Right lobe of liver (tissue), 6 donors: ENCODE data around the gene RUNX2. TPM values are rescaled to one million over a fixed set of nuclear protein-coding genes. Genes with fewer than 3 reads are reported as not detected.

Source experiments
- ATAC-seq, 4 donors: fragments of 200-7000 bp; cut with Tn5 transposase; one replicate each; pipeline ENCODE4 v1.9.1; 2020; ENCODE audit warnings: mild to moderate bottlenecking in 4 of 4, moderate library complexity in 4 of 4
- DNase-seq, 3 donors: peaks; one replicate each; pipeline ENCODE4 v3.0.0-alpha.2; 2020
- H3K27ac ChIP-seq, 3 donors: fragments of 200-600 bp; one replicate each; pipeline ENCODE4 v1.8.0; 2022
- H3K27me3 ChIP-seq, 2 donors: fragments of 200-600 bp; one replicate each; pipeline ENCODE4 v1.8.0; 2022
- H3K36me3 ChIP-seq, 4 donors: fragments of 200-600 bp; sonication (generic) in 1 of 4; one replicate each; pipeline versions ENCODE4 v1.5.1 to v1.8.0; 2017 to 2022; ENCODE audit warnings: control low read depth in 1 of 4
- H3K4me1 ChIP-seq, 4 donors: fragments of 200-600 bp; sonication (generic) in 1 of 4; one replicate each; pipeline versions ENCODE4 v1.5.1 to v1.8.0; 2017 to 2022; ENCODE audit warnings: control low read depth in 1 of 4
- H3K4me3 ChIP-seq, 3 donors: fragments of 200-600 bp; one replicate each; pipeline ENCODE4 v1.8.0; 2022
- H3K9me3 ChIP-seq, 4 donors: fragments of 200-600 bp; sonication (generic) in 1 of 4; one replicate each; pipeline versions ENCODE4 v1.5.1 to v1.8.0; 2017 to 2022; ENCODE audit warnings: control low read depth in 1 of 4
- POLR2A ChIP-seq: fragments of 450-650 bp; IDR thresholded peaks from one replicate; pipeline ENCODE4 v1.6.1; 2017; ENCODE audit warnings: antibody characterized with exemption, mild to moderate bottlenecking
- WGBS: methylation state at CpG from one replicate; pipeline ENCODE4 v1.1.6; 2018; ENCODE audit warnings: low coverage, low lambda C conversion rate; ENCODE audit not compliant: insufficient coverage; ENCODE audit errors: missing lambda C conversion rate; 5-methylcytosine and 5-hydroxymethylcytosine counted together
- intact Hi-C, 2 donors: fragments of 100-400 bp; cut with DNase I; formaldehyde crosslinking; loops; one replicate each; pipeline versions ENCODE4 v1.11.2 to v1.14.1; 2022
- total RNA-seq, 6 experiments: library from RNA; depleted of rRNA in 2 of 6; stranded (reverse); fragments of >200 nt in 2 of 6; fragmentation: NEBNext Ultra II Directional in 3 of 6; extraction: Animal tissue kit (Norgen Biotek cat#: 25700) in 3 of 6; gene quantifications; one replicate each; pipeline versions ENCODE4 v1.1.0 to v1.2.4, GENCODE V29; 2016 to 2023
- TF ChIP-seq, protein P1 (sequence below), 4 donors: fragments of 200-600 bp in 3 of 4; fragments of 450-650 bp in 1 of 4; IDR thresholded peaks; one replicate each; pipeline versions ENCODE4 v1.5.1 to v1.8.0; 2016 to 2022; ENCODE audit warnings: antibody characterized with exemption in 4 of 4, mild to moderate bottlenecking in 2 of 4
- donor health status: DM: no; HTN: yes; CAD: no.
- donor health status: DM: no; HTN: no; CAD: no.
- donor health status: DM: no; HTN: no; CAD: no.
- donor health status: DM: no; HTN: yes; CAD: no.
- donor health status: DM: no; HTN: yes; CAD: no.

The RUNX2 gene
- total RNA-seq, 6 experiments from 2014 or later = 0.15 to 0.80 (median 0.43) TPM

DNA sequence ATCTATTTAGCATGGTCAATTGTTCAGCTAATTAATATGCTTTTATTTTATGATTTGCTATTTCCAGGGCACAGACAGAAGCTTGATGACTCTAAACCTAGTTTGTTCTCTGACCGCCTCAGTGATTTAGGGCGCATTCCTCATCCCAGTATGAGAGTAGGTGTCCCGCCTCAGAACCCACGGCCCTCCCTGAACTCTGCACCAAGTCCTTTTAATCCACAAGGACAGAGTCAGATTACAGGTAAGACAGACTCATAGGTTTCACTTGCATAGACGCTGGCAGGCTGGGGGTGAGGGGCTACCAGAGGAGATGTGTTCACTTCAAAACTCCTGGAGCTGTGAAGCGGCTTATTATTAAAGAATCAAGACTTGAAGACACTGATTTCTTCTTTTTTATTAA lies 163.7 kb downstream of the RUNX2 start:
- Histone ChIP-seq H3K27ac (no peak overlapping the region), H3K27me3 (no peaks in the 10 kb centered on the region), H3K4me3 (no peak overlapping the region), H3K4me1 (no peaks in the 10 kb centered on the region), H3K36me3 (no peaks in the 10 kb centered on the region), H3K9me3 (no peaks in the 10 kb centered on the region)
- ATAC-seq = no peak
- TF ChIP-seq, protein P1, sequence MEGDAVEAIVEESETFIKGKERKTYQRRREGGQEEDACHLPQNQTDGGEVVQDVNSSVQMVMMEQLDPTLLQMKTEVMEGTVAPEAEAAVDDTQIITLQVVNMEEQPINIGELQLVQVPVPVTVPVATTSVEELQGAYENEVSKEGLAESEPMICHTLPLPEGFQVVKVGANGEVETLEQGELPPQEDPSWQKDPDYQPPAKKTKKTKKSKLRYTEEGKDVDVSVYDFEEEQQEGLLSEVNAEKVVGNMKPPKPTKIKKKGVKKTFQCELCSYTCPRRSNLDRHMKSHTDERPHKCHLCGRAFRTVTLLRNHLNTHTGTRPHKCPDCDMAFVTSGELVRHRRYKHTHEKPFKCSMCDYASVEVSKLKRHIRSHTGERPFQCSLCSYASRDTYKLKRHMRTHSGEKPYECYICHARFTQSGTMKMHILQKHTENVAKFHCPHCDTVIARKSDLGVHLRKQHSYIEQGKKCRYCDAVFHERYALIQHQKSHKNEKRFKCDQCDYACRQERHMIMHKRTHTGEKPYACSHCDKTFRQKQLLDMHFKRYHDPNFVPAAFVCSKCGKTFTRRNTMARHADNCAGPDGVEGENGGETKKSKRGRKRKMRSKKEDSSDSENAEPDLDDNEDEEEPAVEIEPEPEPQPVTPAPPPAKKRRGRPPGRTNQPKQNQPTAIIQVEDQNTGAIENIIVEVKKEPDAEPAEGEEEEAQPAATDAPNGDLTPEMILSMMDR (IDR thresholded peaks at IDR 0.05) = no peak
- TF ChIP-seq POLR2A = no peak
- intact Hi-C loops = no loop called here
- no peak for DNase-seq
- WGBS = 86% methylated on average over 6 of the region's 6 CpGs

DNA sequence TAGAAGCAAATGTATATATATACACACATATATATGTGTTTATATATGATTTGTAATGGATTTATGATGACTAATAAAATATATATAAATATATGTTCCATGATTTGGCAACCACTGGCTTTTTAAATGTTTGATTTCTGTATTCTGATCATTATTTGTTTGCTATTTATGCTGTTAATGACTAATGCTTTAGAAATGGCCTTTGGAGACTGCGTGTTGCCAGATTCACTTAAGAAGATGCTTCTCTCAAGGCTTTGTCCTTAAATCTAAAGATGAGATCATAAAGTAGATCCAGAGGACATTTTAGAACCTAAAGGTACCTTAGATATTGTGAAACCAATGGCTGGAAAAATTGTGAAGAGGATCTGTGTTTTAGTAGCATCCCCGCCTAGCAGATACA lies 165.6 kb downstream of the RUNX2 start:
- H3K4me1 ChIP-seq = no peaks in the 10 kb centered on the region
- H3K4me3 ChIP-seq = no peak overlapping the region
- no peak overlapping the region for H3K27ac ChIP-seq
- WGBS = 90% methylated on average over 1 of the region's 2 CpGs
- H3K9me3 ChIP-seq = no peaks in the 10 kb centered on the region
- intact Hi-C loops = no loop called here
- no peaks in the 10 kb centered on the region for H3K27me3 ChIP-seq
- TF ChIP-seq, protein P1 (IDR thresholded peaks at IDR 0.05) = no peak
- TF ChIP-seq POLR2A = no peak
- no peaks in the 10 kb centered on the region for H3K36me3 ChIP-seq
- no peak for DNase-seq
- ATAC-seq = no peak

DNA sequence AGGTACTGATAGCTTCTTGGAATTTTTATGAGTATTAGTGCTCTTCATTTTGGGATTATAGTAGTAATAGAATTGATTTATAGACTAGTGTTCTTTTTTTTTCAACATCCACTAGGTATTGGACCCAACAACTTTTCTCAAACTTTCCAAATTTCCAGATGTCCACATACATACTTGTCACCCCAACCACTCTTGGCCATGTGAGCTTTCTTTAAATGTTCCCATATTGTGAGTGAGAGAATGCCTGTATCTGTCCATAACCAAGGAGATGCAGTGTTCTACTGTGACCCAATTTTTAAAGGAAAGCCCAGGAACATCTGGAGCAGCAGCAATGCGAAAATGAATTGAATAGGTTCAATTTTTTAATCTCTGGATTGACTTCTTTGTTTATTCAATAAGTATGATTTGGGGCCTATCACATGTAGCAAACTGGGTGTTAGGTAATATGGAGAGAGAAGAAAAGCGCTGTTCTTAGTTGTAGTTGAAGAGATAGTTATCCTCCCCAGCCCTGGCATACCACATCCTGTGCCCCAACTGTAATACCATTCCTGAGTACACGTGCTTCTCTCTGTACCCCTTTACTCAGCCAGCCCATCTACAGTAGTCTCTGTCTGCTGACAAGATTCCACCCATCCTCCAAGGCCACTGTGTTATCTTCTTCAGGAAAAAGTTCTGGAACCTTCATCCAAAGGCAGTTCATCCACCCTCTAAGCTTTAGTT lies 166.4 kb downstream of the RUNX2 start:
- Histone ChIP-seq H3K36me3 (no peaks in the 10 kb centered on the region), H3K27me3 (no peaks in the 10 kb centered on the region), H3K4me3 (no peak overlapping the region), H3K9me3 (no peaks in the 10 kb centered on the region), H3K27ac (no peak overlapping the region), H3K4me1 (no peaks in the 10 kb centered on the region)
- WGBS = 90% methylated on average over 2 of the region's 3 CpGs
- TF ChIP-seq, protein P1 (IDR thresholded peaks at IDR 0.05) = no peak
- no peak for TF ChIP-seq POLR2A
- DNase-seq (no peak), ATAC-seq (no peak)
- intact Hi-C loops = no loop called here

DNA sequence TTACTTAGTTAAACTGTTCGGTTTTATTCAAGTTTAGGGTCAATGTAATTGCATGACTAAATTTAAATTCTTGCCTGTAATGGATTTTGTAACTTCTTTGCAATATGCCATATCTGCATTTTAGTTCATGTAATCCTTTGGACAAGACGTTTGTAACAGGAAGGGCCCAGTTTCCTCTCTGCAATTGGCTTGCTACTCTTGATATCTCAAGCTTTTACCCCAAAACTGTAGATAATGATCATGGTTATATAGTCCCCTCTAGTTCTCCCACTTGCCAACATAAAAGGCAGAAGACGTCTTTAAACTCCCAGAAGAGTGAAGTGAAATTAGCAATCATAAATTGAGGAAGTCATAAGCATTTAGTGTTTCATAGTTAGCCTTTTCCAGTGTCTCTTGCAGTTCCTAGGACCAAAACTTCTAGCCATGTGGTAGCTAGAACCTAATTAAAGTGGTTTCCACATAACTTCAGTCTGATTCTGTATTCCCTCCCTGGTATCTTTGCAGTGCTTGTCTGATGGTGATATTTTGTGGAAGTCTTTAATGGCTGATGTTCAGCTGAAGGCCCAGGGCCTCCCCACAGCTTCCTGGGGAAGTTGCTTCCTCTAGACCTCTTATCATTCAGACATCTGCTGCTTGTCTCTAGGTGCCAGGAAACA lies 167.4 kb downstream of the RUNX2 start:
- no peaks in the 10 kb centered on the region for H3K36me3 ChIP-seq
- H3K4me3 ChIP-seq = no peak overlapping the region
- intact Hi-C loops = no loop called here
- H3K27ac ChIP-seq = no peak overlapping the region
- no peak for TF ChIP-seq POLR2A
- TF ChIP-seq, protein P1 (IDR thresholded peaks at IDR 0.05) = no peak
- no peaks in the 10 kb centered on the region for H3K9me3 ChIP-seq
- no peaks in the 10 kb centered on the region for H3K27me3 ChIP-seq
- H3K4me1 ChIP-seq = no peaks in the 10 kb centered on the region
- peak in 1 of 4 donors; percentile 21 for ATAC-seq
- no peak for DNase-seq
- WGBS = 45% methylated on average over 3 of the region's 3 CpGs
